Stimulated activated CD4-positive, alpha-beta T cell treated with anti-CD3 and anti-CD28 coated beads, Interleukin-4, amount 100 ng/mL, for 4 hours (primary cell): ENCODE results near the gene TNXB.
"Not testable (repeated sequence)": the region's sequence is repeated elsewhere in the genome, so short reads cannot be mapped to it uniquely, and the experiment has no call there.

Experiments
- DNase-seq, 2 experiments: peaks; one replicate each; pipeline ENCODE4 v3.0.0-alpha.2; 2020

The TNXB gene

DNA sequence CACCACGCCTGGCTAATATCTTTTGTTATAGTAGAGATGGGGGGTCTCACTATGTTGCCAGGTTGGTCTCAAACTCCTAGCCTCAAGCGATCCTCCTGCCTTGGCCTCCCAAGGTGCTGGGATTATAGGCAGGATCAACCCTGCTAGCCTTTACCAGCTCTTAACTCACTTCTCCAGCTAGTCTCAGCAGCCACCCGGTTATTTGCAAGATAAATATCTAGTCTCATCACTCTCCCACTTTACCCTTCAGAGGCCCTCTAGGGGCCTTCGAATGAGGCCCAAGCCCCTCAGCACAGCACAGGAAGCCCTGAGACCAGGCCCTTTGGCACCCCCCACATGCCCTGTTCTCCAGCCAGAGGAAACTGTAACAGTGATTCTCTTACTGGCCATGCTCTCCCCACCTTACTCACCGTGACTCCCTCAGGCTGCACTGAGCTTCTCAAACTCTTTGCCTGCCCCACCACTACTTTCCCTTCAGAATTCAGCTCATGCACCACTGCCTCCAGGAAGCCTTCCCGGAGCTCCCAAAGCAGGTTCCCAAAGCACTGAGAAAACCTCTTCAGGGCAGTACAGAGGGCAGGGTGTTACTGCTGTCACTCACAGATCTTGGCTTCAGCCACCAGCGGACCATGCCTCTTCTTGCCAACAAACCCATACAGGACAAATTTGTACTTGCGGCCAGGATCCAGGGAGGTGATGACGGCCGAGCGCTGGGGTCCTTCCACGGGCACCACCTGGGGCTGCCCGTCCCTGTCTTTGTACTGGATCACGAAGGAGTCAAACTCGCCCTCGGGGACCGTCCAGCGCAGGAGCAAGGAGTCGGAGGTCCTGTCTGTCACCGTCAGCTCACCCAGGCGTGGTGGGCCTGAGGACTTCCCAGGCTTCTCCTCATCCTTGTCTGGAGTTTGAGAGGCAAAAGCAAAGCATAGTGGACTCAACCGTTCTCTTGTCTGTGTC, 25.0 kb downstream of the TNXB start:
- no peak for DNase-seq

DNA sequence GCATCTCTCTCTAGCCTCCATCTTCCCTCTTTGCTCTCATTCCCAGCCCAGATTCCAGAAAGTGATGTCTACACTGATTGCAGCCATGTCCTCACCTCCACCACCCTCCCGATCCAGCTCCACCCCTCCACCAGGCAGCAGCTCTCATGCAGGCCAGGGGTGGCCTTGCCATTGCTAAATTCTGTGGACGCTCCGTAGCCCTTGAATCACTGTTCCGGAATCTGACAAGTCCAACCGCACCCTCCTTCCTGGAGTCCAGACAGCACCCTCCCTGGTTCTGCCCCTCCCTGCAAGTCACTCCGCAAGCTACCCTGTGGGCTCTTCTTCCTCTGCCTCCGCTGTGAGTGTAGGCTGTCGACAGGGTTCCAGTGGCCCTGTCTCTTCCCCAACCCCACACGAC, 26.2 kb downstream of the TNXB start:
- no peak for DNase-seq

- DNase-seq, result no peak
These were observed 26.7 kb downstream of the TNXB start for GRCh38 chr6:32082478-32082877.

- no peak for DNase-seq
These were observed 27.8 kb downstream of the TNXB start for GRCh38 chr6:32081168-32081990.

- no peak for DNase-seq
These were observed 29.4 kb downstream of the TNXB start for GRCh38 chr6:32079566-32080290.

- no peak for DNase-seq
These were observed 32.8 kb downstream of the TNXB start for GRCh38 chr6:32076321-32076809.

DNA sequence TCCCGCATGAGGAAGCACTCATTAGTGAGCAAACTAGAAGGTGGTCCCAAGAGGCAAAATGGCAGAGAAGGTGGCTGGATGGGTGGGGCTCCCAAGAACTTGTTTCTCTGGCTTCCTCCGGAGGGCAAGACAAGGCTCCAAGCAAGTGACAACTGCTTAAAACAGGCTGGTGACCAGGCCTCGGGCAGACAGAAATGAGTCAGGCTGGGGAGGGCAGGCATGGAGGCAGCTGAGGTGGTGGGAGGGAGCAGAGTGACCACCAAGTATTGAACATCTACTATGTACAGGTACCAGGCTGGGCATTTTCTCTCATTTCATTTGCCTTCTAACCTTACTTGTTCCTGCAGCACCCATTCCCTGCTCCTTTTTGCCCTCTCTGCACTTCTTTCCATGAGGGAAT, 33.4 kb downstream of the TNXB start:
- DNase-seq, result no peak

DNA sequence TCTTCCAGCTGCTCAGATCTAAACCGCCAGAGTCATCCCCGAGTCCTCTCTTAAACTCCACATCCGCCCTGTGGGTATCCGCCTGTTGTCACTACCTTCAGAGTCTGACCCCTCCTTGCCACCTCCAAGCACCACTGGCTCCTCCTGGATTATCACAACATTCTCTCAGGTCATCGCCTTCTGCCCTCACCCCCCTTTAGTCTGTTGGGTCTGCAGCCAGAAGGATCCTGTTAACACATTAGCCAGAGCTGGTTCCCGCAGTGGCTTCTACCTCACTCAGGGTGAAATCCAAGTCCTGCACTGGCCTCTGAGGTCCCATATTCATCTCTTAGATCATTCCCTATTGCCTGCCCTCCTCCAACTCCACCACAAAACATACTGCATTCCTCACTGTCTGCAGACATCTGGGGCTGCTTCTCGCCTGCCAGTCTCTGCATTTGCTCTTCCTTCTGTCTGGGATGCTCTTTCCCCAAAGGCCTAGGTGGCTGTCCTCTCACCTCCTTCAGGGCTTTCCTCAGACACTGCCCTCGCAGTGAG, 34.1 kb downstream of the TNXB start:
- no peak for DNase-seq

GRCh38 chr6:32073613-32074012, 35.5 kb downstream of the TNXB start:
- no peak for DNase-seq

DNA sequence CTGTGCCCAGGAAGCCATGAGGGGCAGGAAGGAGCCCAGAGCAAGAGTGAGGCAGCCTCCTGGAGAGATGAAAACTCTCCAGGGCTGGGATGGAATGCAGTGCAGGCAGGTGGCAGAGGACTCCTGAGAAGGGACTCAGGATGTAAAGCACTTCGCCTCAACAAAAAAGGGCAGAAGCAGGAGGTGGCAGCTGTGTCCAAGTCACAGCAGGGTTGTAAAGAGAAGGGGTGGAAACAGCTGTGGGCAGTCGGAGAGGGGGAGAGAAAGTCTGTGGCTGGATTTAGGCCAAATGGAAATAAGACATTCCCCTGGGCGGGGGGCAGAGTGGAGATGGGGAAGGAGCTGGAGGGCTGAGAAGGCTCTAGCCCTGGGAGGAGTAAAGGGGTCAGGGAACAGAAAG, 36.0 kb downstream of the TNXB start:
- no peak for DNase-seq

GRCh38 chr6:32070814-32071543, 38.2 kb downstream of the TNXB start:
- no peak for DNase-seq

GRCh38 chr6:32069878-32070515, 39.1 kb downstream of the TNXB start:
- DNase-seq, result no peak

DNA sequence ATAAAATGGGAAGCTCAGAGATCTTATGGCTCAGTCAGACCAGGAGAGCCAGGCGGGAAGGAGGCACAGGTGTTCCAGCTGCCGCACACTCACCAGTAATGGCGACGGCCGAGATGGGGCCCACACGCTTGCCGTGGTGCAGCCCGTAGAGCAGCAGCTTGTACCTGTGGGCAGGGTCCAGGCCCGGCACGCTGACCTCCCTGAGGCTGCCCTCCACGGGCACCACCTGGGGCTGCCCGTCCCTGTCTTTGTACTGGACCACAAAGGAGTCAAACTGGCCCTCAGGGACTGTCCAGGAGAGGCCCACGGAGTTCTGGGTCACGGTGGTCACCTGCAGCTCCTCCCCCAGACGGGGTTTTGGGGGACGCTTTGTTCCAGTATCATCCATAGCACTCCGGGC, 39.7 kb downstream of the TNXB start:
- no peak for DNase-seq

GRCh38 chr6:32068867-32069266, 40.3 kb downstream of the TNXB start:
- no peak for DNase-seq

GRCh38 chr6:32068315-32068714, 40.8 kb downstream of the TNXB start:
- not testable (repeated sequence) for DNase-seq

GRCh38 chr6:32067521-32067920, 41.6 kb downstream of the TNXB start:
- not testable (repeated sequence) for DNase-seq

GRCh38 chr6:32064706-32065105, 44.4 kb downstream of the TNXB start:
- no peak for DNase-seq

GRCh38 chr6:32060966-32061655, 48.0 kb downstream of the TNXB start:
- DNase-seq, result no peak

DNA sequence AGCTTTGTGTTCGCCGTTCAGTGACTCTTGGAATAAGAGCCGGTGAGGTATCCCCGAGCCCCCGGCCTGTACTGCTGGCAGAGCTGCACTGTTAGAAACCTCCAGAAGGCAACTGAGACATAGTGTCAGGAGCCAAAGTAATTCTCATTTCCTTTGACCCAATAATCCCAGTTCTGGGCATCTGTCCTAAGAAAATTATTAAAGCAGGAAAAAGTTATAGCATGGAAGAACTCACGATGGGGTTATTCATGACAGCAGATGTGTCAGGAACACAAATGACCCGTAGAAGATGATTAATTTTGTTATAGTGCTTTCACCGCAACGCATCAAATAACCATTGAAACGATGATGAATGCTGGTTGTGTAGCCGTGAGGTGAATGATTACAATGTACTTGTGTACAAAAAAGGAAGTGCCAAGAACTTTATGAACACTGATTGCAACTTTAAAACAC, 50.6 kb downstream of the TNXB start:
- no peak for DNase-seq

- no peak for DNase-seq
These were observed 51.2 kb downstream of the TNXB start for GRCh38 chr6:32057966-32058365.

GRCh38 chr6:32056254-32056653, 52.9 kb downstream of the TNXB start:
- DNase-seq, result no peak
